HepG2 (cell line): ENCODE results near the gene CFAP97. TPM values are rescaled to one million over a fixed set of nuclear protein-coding genes. Genes with fewer than 3 reads are reported as not detected.
A peak's percentile ranks its signal among the peaks of the same experiment; 100 is the strongest.

Source experiments
- ARNT2 ChIP-seq: sonication (generic); formaldehyde crosslinking; IDR thresholded peaks from 2 replicates; pipeline ENCODE4 v1.8.0; 2022; ENCODE audit warnings: mild to moderate bottlenecking, low read depth, missing genetic modification reagents, moderate library complexity
- DMAP1 ChIP-seq: IDR thresholded peaks from 2 replicates; pipeline ENCODE4 v1.6.1; 2016
- GABPB1 ChIP-seq: IDR thresholded peaks from 2 replicates; pipeline ENCODE4 v1.6.1; 2016; ENCODE audit warnings: mild to moderate bottlenecking, missing genetic modification reagents, moderate library complexity, missing compliant biosample characterization
- GATAD1 ChIP-seq: IDR thresholded peaks from 2 replicates; pipeline ENCODE4 v1.6.1; 2016; ENCODE audit warnings: missing genetic modification reagents, missing compliant biosample characterization
- HDAC1 ChIP-seq: sonication (generic); formaldehyde crosslinking; IDR thresholded peaks from 2 replicates; pipeline ENCODE4 v1.5.1; 2020; ENCODE audit warnings: mild to moderate bottlenecking, missing genetic modification reagents
- HNF1B ChIP-seq: sonication (generic); formaldehyde crosslinking; IDR thresholded peaks from 2 replicates; pipeline ENCODE4 v1.5.1; 2020; ENCODE audit warnings: mild to moderate bottlenecking, moderate library complexity, missing genetic modification reagents
- KAT7 ChIP-seq: IDR thresholded peaks from 2 replicates; pipeline ENCODE4 v1.6.1; 2018; ENCODE audit warnings: borderline replicate concordance, missing compliant biosample characterization
- PHF21A ChIP-seq: sonication (generic); formaldehyde crosslinking; IDR thresholded peaks from 2 replicates; pipeline ENCODE4 v1.5.0; 2020; ENCODE audit warnings: mild to moderate bottlenecking, missing genetic modification reagents
- TCF7 ChIP-seq: sonication (generic); IDR thresholded peaks from 2 replicates; pipeline ENCODE4 v1.6.1; 2016; ENCODE audit warnings: antibody characterized with exemption, low read depth
- ZBTB26 ChIP-seq: IDR thresholded peaks from 2 replicates; pipeline ENCODE4 v1.6.1; 2016; ENCODE audit warnings: missing compliant biosample characterization, missing genetic modification reagents, borderline replicate concordance
- ZEB1 ChIP-seq: IDR thresholded peaks from 2 replicates; pipeline ENCODE4 v1.6.1; 2012; ENCODE audit warnings: mild to moderate bottlenecking, low read depth, inconsistent platforms; ENCODE audit not compliant: insufficient replicate concordance
- ZMYM4 ChIP-seq: sonication (generic); formaldehyde crosslinking; IDR thresholded peaks from 2 replicates; pipeline ENCODE4 v1.8.1; 2023; ENCODE audit warnings: mild to moderate bottlenecking, missing genetic modification reagents
- ZNF33A ChIP-seq: sonication (generic); formaldehyde crosslinking; IDR thresholded peaks from 2 replicates; pipeline ENCODE4 v1.5.1; 2020; ENCODE audit warnings: missing genetic modification reagents, mild to moderate bottlenecking, moderate library complexity, borderline replicate concordance
- ZNF501 ChIP-seq: sonication (generic); formaldehyde crosslinking; IDR thresholded peaks from 2 replicates; pipeline ENCODE4 v1.5.1; 2020; ENCODE audit warnings: mild to moderate bottlenecking, moderate library complexity, missing genetic modification reagents
- ZNF7 ChIP-seq: IDR thresholded peaks from 2 replicates; pipeline ENCODE4 v1.6.1; 2016; ENCODE audit warnings: missing biosample characterization, missing genetic modification reagents
- ZNF784 ChIP-seq: sonication (generic); formaldehyde crosslinking; IDR thresholded peaks from 2 replicates; pipeline ENCODE4 v1.5.1; 2020; ENCODE audit warnings: missing genetic modification reagents, mild to moderate bottlenecking, borderline replicate concordance
- polyA plus RNA-seq, 8 experiments: library from polyadenylated mRNA; depleted of rRNA in 3 of 8; stranded (reverse) in 7 of 8; unstranded in 1 of 8; fragments of >200 nt; fragmentation: Illumina TruSeq in 4 of 8; extraction: Trizol in 4 of 8; gene quantifications; 2 replicates each; pipeline versions ENCODE4 v1.2.1 to v1.2.3, GENCODE V29; 2011 to 2016; ENCODE audit warnings: low read depth in 4 of 8, missing spikeins in 1 of 8, mixed read lengths in 1 of 8; ENCODE audit not compliant: insufficient read depth in 1 of 8
- total RNA-seq, 5 experiments: library from RNA; depleted of rRNA; stranded (reverse); fragments of >200 nt; fragmentation: Illumina TruSeq; extraction: Trizol; gene quantifications; 2 replicates each; pipeline ENCODE4 v1.2.3, GENCODE V29; 2016; ENCODE audit warnings: low read depth in 1 of 5
- TF ChIP-seq, protein P1 (sequence below): sonication (generic); formaldehyde crosslinking; IDR thresholded peaks from 2 replicates; pipeline ENCODE4 v1.5.0; 2020; ENCODE audit warnings: missing genetic modification reagents
- TF ChIP-seq, protein P2 (sequence below): sonication (generic); formaldehyde crosslinking; IDR thresholded peaks from 2 replicates; pipeline ENCODE4 v1.4.0; 2020; ENCODE audit warnings: missing genetic modification reagents
- TF ChIP-seq, protein P3 (sequence below): sonication (generic); formaldehyde crosslinking; IDR thresholded peaks from 2 replicates; pipeline ENCODE4 v1.9.0; 2021; ENCODE audit warnings: missing genetic modification reagents, borderline replicate concordance

Gene CFAP97
- total and polyA plus RNA-seq, 2 of the 13 experiments (the other 11 are each of a cell fraction or from before 2014, with no cell fraction given): 32.1 to 44.4 TPM

DNA sequence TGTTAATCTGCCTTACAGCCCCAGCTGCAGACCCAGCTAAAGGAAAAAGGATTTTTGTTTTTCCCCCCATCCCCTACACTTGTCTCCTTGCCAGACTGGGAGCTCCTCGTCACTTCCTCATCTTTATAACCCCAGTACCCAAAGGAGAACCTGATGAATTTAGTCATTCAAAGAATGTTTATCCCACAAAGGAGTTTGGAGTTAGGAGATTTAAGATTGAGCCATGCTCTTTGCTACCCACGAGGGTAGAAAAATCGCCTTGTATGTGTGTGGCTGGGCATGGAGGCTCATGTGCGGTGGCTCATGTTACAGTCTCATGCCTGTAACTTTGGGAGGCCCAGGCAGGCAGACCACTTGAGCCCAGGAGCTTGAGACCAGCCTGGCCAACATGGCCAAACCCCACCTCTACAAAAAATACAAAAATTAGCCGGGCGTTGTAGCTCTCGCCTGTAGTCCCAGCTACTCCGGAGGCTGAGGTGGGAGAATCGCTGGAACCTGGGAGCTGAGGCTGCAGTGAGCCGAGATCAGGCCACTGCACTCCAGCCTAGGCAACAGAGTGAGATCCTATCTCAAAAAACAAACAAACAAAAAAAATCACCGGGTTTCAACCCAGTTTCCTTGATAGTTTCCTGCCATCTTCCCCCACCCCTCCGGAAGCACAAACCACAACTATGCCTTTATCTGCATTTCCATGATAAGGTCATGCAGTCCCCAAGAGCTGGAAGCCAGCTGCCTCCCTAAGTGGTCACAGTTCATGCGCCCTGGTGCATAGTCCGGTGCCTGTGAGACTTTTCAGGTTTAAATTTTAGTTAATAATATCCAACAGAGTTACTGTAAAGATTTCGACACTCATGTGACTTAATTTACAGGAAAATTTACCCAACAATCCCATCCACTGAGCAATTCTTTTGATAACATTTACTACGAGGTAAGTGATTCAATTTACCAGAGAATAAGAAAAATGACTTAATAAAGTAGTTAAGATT lies 1.5 kb downstream of the CFAP97 start (continued):
- TF ChIP-seq, protein P1, sequence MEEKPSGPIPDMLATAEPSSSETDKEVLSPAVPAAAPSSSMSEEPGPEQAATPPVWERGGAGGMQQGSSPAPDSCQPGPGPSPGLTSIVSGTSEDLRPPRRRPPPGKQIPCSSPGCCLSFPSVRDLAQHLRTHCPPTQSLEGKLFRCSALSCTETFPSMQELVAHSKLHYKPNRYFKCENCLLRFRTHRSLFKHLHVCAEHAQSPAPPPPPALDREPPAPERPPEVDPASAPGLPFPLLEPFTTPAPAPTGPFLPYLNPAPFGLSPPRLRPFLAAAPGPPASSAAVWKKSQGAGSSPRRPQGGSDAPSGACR (CRISPR knock-in tag): no peak
- TF ChIP-seq ZNF33A (CRISPR knock-in tag) (no peak), ZEB1 (peak; percentile 65), GATAD1 (0 out of 2 replicates have a peak, but pooled peaks have one; percentile 35), ZNF501 (0 out of 2 replicates have a peak, but pooled peaks have one; percentile 18), TCF7 (peak; percentile 75), KAT7 (peak; percentile 84; the same call in 1 of the 2 replicates), HDAC1 (CRISPR knock-in tag) (peak; percentile 79), ZMYM4 (CRISPR knock-in tag) (peak; percentile 50; the same call in 1 of the 2 replicates), HNF1B (CRISPR knock-in tag) (peak; percentile 87), ZBTB26 (CRISPR knock-in tag) (no peak), ARNT2 (CRISPR knock-in tag) (0 out of 2 replicates have a peak, but pooled peaks have one; percentile 33), DMAP1 (0 out of 2 replicates have a peak, but pooled peaks have one; percentile 28), PHF21A (peak; percentile 90), ZNF7 (CRISPR knock-in tag) (0 out of 2 replicates have a peak, but pooled peaks have one; percentile 40), ZNF784 (CRISPR knock-in tag) (0 out of 2 replicates have a peak, but pooled peaks have one; percentile 45), GABPB1 (CRISPR knock-in tag) (peak; percentile 55)
- TF ChIP-seq, protein P2, sequence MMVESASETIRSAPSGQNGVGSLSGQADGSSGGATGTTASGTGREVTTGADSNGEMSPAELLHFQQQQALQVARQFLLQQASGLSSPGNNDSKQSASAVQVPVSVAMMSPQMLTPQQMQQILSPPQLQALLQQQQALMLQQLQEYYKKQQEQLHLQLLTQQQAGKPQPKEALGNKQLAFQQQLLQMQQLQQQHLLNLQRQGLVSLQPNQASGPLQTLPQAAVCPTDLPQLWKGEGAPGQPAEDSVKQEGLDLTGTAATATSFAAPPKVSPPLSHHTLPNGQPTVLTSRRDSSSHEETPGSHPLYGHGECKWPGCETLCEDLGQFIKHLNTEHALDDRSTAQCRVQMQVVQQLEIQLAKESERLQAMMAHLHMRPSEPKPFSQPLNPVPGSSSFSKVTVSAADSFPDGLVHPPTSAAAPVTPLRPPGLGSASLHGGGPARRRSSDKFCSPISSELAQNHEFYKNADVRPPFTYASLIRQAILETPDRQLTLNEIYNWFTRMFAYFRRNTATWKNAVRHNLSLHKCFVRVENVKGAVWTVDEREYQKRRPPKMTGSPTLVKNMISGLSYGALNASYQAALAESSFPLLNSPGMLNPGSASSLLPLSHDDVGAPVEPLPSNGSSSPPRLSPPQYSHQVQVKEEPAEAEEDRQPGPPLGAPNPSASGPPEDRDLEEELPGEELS (CRISPR knock-in tag): peak; percentile 97
- TF ChIP-seq, protein P3, sequence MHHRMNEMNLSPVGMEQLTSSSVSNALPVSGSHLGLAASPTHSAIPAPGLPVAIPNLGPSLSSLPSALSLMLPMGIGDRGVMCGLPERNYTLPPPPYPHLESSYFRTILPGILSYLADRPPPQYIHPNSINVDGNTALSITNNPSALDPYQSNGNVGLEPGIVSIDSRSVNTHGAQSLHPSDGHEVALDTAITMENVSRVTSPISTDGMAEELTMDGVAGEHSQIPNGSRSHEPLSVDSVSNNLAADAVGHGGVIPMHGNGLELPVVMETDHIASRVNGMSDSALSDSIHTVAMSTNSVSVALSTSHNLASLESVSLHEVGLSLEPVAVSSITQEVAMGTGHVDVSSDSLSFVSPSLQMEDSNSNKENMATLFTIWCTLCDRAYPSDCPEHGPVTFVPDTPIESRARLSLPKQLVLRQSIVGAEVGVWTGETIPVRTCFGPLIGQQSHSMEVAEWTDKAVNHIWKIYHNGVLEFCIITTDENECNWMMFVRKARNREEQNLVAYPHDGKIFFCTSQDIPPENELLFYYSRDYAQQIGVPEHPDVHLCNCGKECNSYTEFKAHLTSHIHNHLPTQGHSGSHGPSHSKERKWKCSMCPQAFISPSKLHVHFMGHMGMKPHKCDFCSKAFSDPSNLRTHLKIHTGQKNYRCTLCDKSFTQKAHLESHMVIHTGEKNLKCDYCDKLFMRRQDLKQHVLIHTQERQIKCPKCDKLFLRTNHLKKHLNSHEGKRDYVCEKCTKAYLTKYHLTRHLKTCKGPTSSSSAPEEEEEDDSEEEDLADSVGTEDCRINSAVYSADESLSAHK (CRISPR knock-in tag): no peak
